ENCODE data around the gene THOC6.
A peak's percentile ranks its signal among the peaks of the same experiment; 100 is the strongest.

THOC6 gene

DNA sequence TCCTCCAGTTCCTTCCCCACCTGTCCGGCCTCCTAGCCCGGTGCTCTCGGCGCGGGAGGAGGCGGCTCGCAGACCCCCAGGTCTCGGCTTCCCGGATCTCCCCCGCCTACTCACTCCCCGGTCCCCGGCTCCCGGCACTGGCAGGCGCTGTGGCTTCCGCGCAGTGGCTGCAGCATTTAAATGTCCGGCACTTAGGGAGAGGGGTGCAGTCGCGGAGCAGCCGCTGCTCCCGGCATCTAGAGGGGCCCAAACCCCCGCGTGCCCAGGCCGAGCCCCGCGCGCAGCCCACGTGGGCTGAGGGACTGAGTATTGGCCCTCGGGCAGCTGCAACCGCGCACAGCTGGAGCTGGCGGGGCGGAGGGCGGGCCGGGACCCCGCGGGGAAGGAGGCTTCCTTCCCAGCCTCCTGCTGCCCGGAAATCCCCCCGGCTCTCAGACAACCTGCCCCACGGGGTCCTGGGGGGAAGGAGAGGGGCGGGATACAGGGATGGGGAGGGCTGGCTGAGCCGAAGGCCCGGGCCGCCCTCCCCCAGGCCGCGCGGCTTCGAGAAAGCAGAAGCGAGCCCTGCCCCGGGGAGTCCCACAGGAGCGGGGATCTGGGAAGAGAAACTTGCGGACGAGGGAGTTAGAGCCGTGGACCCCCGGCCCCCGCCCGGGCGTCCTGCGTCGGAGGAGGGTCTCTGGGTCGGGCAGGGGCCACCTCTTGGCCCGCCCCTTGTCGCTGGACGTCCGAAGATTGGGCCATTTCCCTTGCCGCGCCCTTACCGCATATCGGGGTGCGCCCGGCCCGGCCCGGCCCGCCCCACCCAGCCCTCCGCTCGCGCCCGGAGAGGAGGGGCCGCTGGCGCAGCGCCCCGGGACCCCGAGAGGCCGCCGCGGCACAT is 22.2 kb downstream of the THOC6 start, which contains the start of gene MMP25 (continued):
- TF ChIP-seq, protein P1, sequence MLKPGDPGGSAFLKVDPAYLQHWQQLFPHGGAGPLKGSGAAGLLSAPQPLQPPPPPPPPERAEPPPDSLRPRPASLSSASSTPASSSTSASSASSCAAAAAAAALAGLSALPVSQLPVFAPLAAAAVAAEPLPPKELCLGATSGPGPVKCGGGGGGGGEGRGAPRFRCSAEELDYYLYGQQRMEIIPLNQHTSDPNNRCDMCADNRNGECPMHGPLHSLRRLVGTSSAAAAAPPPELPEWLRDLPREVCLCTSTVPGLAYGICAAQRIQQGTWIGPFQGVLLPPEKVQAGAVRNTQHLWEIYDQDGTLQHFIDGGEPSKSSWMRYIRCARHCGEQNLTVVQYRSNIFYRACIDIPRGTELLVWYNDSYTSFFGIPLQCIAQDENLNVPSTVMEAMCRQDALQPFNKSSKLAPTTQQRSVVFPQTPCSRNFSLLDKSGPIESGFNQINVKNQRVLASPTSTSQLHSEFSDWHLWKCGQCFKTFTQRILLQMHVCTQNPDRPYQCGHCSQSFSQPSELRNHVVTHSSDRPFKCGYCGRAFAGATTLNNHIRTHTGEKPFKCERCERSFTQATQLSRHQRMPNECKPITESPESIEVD (tag by site-specific recombination; IDR thresholded peaks at IDR 0.05) = no peak
- TF ChIP-seq ZNF629 (tag by site-specific recombination; IDR thresholded peaks at IDR 0.05) (no peak), ZNF2 (tag by site-specific recombination; IDR thresholded peaks at IDR 0.05) (peak; percentile 48; the same call in 1 of the 2 replicates), GLIS1 (tag by site-specific recombination; IDR thresholded peaks at IDR 0.05) (peak; percentile 50; the same call in 1 of the 2 replicates), ZIC2 (tag by site-specific recombination; IDR thresholded peaks at IDR 0.05) (peak; percentile 96), ZNF341 (tag by site-specific recombination; IDR thresholded peaks at IDR 0.05; ENCODE audit: low read depth) (peak; percentile 80), ZNF501 (tag by site-specific recombination; IDR thresholded peaks at IDR 0.05) (no peak), IKZF3 (tag by site-specific recombination; IDR thresholded peaks at IDR 0.05) (peak; percentile 32; the same call in 1 of the 2 replicates), REPIN1 (tag by site-specific recombination; IDR thresholded peaks at IDR 0.05; ENCODE audit: low read depth) (no peak), EGR2 (tag by site-specific recombination; IDR thresholded peaks at IDR 0.05; ENCODE audit: low read depth) (peak; percentile 68), ZNF174 (tag by site-specific recombination; IDR thresholded peaks at IDR 0.05) (no peak), WT1 (tag by site-specific recombination; IDR thresholded peaks at IDR 0.05) (peak; percentile 27; the same call in 1 of the 2 replicates), ZNF561 (tag by site-specific recombination; IDR thresholded peaks at IDR 0.05; ENCODE audit: borderline replicate concordance) (0 out of 2 replicates have a peak, but pooled peaks have one; percentile 70), YY2 (tag by site-specific recombination; IDR thresholded peaks at IDR 0.05) (no peak), SP2 (tag by site-specific recombination; IDR thresholded peaks at IDR 0.05) (peak; percentile 65), KLF10 (tag by site-specific recombination; IDR thresholded peaks at IDR 0.05) (peak; percentile 51; the same call in 1 of the 2 replicates), ZNF610 (tag by site-specific recombination; IDR thresholded peaks at IDR 0.05; ENCODE audit: borderline replicate concordance) (no peak), ZNF211 (tag by site-specific recombination; IDR thresholded peaks at IDR 0.05; ENCODE audit: low read depth) (no peak)
- TF ChIP-seq, protein P2, sequence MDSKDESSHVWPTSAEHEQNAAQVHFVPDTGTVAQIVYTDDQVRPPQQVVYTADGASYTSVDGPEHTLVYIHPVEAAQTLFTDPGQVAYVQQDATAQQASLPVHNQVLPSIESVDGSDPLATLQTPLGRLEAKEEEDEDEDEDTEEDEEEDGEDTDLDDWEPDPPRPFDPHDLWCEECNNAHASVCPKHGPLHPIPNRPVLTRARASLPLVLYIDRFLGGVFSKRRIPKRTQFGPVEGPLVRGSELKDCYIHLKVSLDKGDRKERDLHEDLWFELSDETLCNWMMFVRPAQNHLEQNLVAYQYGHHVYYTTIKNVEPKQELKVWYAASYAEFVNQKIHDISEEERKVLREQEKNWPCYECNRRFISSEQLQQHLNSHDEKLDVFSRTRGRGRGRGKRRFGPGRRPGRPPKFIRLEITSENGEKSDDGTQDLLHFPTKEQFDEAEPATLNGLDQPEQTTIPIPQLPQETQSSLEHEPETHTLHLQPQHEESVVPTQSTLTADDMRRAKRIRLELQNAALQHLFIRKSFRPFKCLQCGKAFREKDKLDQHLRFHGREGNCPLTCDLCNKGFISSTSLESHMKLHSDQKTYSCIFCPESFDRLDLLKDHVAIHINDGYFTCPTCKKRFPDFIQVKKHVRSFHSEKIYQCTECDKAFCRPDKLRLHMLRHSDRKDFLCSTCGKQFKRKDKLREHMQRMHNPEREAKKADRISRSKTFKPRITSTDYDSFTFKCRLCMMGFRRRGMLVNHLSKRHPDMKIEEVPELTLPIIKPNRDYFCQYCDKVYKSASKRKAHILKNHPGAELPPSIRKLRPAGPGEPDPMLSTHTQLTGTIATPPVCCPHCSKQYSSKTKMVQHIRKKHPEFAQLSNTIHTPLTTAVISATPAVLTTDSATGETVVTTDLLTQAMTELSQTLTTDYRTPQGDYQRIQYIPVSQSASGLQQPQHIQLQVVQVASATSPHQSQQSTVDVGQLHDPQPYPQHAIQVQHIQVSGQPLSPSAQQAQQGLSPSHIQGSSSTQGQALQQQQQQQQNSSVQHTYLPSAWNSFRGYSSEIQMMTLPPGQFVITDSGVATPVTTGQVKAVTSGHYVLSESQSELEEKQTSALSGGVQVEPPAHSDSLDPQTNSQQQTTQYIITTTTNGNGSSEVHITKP (tag by site-specific recombination; IDR thresholded peaks at IDR 0.05) = no peak
- TF ChIP-seq, protein P3, sequence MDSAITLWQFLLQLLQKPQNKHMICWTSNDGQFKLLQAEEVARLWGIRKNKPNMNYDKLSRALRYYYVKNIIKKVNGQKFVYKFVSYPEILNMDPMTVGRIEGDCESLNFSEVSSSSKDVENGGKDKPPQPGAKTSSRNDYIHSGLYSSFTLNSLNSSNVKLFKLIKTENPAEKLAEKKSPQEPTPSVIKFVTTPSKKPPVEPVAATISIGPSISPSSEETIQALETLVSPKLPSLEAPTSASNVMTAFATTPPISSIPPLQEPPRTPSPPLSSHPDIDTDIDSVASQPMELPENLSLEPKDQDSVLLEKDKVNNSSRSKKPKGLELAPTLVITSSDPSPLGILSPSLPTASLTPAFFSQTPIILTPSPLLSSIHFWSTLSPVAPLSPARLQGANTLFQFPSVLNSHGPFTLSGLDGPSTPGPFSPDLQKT (IDR thresholded peaks at IDR 0.05; ENCODE audit: borderline replicate concordance, low read depth, low read length) = no peak
- TF ChIP-seq, protein P4, sequence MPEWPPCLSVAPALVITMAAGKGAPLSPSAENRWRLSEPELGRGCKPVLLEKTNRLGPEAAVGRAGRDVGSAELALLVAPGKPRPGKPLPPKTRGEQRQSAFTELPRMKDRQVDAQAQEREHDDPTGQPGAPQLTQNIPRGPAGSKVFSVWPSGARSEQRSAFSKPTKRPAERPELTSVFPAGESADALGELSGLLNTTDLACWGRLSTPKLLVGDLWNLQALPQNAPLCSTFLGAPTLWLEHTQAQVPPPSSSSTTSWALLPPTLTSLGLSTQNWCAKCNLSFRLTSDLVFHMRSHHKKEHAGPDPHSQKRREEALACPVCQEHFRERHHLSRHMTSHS (tag by site-specific recombination; IDR thresholded peaks at IDR 0.05) = no peak
- TF ChIP-seq, protein P5, sequence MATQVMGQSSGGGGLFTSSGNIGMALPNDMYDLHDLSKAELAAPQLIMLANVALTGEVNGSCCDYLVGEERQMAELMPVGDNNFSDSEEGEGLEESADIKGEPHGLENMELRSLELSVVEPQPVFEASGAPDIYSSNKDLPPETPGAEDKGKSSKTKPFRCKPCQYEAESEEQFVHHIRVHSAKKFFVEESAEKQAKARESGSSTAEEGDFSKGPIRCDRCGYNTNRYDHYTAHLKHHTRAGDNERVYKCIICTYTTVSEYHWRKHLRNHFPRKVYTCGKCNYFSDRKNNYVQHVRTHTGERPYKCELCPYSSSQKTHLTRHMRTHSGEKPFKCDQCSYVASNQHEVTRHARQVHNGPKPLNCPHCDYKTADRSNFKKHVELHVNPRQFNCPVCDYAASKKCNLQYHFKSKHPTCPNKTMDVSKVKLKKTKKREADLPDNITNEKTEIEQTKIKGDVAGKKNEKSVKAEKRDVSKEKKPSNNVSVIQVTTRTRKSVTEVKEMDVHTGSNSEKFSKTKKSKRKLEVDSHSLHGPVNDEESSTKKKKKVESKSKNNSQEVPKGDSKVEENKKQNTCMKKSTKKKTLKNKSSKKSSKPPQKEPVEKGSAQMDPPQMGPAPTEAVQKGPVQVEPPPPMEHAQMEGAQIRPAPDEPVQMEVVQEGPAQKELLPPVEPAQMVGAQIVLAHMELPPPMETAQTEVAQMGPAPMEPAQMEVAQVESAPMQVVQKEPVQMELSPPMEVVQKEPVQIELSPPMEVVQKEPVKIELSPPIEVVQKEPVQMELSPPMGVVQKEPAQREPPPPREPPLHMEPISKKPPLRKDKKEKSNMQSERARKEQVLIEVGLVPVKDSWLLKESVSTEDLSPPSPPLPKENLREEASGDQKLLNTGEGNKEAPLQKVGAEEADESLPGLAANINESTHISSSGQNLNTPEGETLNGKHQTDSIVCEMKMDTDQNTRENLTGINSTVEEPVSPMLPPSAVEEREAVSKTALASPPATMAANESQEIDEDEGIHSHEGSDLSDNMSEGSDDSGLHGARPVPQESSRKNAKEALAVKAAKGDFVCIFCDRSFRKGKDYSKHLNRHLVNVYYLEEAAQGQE (tag by site-specific recombination; IDR thresholded peaks at IDR 0.05) = no peak
- TF ChIP-seq, protein P6, sequence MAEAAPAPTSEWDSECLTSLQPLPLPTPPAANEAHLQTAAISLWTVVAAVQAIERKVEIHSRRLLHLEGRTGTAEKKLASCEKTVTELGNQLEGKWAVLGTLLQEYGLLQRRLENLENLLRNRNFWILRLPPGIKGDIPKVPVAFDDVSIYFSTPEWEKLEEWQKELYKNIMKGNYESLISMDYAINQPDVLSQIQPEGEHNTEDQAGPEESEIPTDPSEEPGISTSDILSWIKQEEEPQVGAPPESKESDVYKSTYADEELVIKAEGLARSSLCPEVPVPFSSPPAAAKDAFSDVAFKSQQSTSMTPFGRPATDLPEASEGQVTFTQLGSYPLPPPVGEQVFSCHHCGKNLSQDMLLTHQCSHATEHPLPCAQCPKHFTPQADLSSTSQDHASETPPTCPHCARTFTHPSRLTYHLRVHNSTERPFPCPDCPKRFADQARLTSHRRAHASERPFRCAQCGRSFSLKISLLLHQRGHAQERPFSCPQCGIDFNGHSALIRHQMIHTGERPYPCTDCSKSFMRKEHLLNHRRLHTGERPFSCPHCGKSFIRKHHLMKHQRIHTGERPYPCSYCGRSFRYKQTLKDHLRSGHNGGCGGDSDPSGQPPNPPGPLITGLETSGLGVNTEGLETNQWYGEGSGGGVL (tag by site-specific recombination; IDR thresholded peaks at IDR 0.05) = peak; percentile 92
- TF ChIP-seq, protein P7, sequence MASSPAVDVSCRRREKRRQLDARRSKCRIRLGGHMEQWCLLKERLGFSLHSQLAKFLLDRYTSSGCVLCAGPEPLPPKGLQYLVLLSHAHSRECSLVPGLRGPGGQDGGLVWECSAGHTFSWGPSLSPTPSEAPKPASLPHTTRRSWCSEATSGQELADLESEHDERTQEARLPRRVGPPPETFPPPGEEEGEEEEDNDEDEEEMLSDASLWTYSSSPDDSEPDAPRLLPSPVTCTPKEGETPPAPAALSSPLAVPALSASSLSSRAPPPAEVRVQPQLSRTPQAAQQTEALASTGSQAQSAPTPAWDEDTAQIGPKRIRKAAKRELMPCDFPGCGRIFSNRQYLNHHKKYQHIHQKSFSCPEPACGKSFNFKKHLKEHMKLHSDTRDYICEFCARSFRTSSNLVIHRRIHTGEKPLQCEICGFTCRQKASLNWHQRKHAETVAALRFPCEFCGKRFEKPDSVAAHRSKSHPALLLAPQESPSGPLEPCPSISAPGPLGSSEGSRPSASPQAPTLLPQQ (tag by site-specific recombination; IDR thresholded peaks at IDR 0.05) = no peak

All from HEK293 (cell line).